HEK293 (cell line): ENCODE data around the gene SMPD3.

ENCODE experiments used
- EGR2 ChIP-seq: fragments of 450-650 bp; formaldehyde crosslinking; IDR thresholded peaks from 2 replicates; pipeline ENCODE4 v1.5.1; 2016; ENCODE audit warnings: low read depth, missing biosample characterization, missing genetic modification characterization
- TRIM28 ChIP-seq: IDR thresholded peaks from 2 replicates; pipeline ENCODE4 v1.6.1; 2011; ENCODE audit warnings: low read length, control low read depth, borderline replicate concordance
- ZBTB1 ChIP-seq: fragments of 450-650 bp; formaldehyde crosslinking; IDR thresholded peaks from 2 replicates; pipeline ENCODE4 v1.5.1; 2016; ENCODE audit warnings: missing biosample characterization, missing genetic modification characterization
- ZBTB20 ChIP-seq: fragments of 450-650 bp; formaldehyde crosslinking; IDR thresholded peaks from 2 replicates; pipeline ENCODE4 v1.5.1; 2016; ENCODE audit warnings: missing biosample characterization, missing genetic modification characterization
- ZNF132 ChIP-seq: fragments of 450-650 bp; formaldehyde crosslinking; IDR thresholded peaks from 2 replicates; pipeline ENCODE4 v1.5.1; 2017; ENCODE audit warnings: missing biosample characterization, missing genetic modification characterization, borderline replicate concordance
- ZNF157 ChIP-seq: fragments of 450-650 bp; formaldehyde crosslinking; IDR thresholded peaks from 2 replicates; pipeline ENCODE4 v1.5.1; 2016; ENCODE audit warnings: missing biosample characterization, missing genetic modification characterization
- ZNF223 ChIP-seq: fragments of 450-650 bp; formaldehyde crosslinking; IDR thresholded peaks from 2 replicates; pipeline ENCODE4 v1.5.1; 2016; ENCODE audit warnings: missing biosample characterization, missing genetic modification characterization
- ZNF394 ChIP-seq: fragments of 450-650 bp; formaldehyde crosslinking; IDR thresholded peaks from 2 replicates; pipeline ENCODE4 v1.5.1; 2016; ENCODE audit warnings: missing biosample characterization, missing genetic modification characterization, mild to moderate bottlenecking, moderate library complexity, borderline replicate concordance
- ZNF518A ChIP-seq: fragments of 450-650 bp; formaldehyde crosslinking; conservative IDR thresholded peaks from 2 replicates; pipeline ENCODE4 v1.5.1; 2016; ENCODE audit warnings: low read depth, missing biosample characterization, missing genetic modification characterization
- ZNF530 ChIP-seq: fragments of 450-650 bp; formaldehyde crosslinking; IDR thresholded peaks from 2 replicates; pipeline ENCODE4 v1.5.1; 2016; ENCODE audit warnings: low read depth, missing biosample characterization, missing genetic modification characterization
- TF ChIP-seq, protein P1 (sequence below): fragments of 450-650 bp; formaldehyde crosslinking; IDR thresholded peaks from 2 replicates; pipeline ENCODE4 v1.5.1; 2016; ENCODE audit warnings: missing biosample characterization, missing genetic modification characterization
- TF ChIP-seq, protein P2 (sequence below): fragments of 450-650 bp; IDR thresholded peaks from 2 replicates; pipeline ENCODE4 v1.5.1; 2018; ENCODE audit warnings: missing biosample characterization, missing genetic modification characterization
- TF ChIP-seq, protein P3 (sequence below): fragments of 450-650 bp; formaldehyde crosslinking; IDR thresholded peaks from 2 replicates; pipeline ENCODE4 v1.5.1; 2016; ENCODE audit warnings: missing biosample characterization, missing genetic modification characterization, low read depth

DNA sequence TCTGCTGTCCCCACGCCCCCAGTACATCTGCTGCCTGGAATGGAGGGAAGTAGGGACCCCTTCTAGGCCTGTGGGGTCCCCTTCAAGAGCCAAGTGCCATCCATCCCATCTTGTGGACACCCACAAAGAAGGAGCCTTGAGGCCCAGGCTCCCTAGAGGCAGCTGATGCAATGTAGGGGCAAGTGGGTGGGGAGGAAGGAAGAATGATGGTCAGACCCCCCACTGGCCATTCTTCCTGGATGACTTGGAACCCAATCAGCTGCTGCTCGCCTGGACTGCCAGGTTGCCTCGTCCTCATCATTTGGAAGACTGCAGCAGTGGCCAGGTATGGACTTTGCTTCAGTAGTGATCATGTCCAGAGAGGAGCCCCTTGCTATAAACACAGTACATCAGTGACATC, 48.9 kb downstream of the SMPD3 start:
- TF ChIP-seq ZNF530 (tag by site-specific recombination) (no peak), ZNF518A (tag by site-specific recombination) (no peak), ZNF132 (tag by site-specific recombination) (no peak), ZBTB1 (tag by site-specific recombination) (no peak), EGR2 (tag by site-specific recombination) (no peak), ZNF157 (tag by site-specific recombination) (no peak), ZNF223 (tag by site-specific recombination) (no peak), TRIM28 (no peak), ZBTB20 (tag by site-specific recombination) (no peak), ZNF394 (tag by site-specific recombination) (no peak)
- TF ChIP-seq, protein P1, sequence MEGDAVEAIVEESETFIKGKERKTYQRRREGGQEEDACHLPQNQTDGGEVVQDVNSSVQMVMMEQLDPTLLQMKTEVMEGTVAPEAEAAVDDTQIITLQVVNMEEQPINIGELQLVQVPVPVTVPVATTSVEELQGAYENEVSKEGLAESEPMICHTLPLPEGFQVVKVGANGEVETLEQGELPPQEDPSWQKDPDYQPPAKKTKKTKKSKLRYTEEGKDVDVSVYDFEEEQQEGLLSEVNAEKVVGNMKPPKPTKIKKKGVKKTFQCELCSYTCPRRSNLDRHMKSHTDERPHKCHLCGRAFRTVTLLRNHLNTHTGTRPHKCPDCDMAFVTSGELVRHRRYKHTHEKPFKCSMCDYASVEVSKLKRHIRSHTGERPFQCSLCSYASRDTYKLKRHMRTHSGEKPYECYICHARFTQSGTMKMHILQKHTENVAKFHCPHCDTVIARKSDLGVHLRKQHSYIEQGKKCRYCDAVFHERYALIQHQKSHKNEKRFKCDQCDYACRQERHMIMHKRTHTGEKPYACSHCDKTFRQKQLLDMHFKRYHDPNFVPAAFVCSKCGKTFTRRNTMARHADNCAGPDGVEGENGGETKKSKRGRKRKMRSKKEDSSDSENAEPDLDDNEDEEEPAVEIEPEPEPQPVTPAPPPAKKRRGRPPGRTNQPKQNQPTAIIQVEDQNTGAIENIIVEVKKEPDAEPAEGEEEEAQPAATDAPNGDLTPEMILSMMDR (tag by site-specific recombination): no peak
- TF ChIP-seq, protein P2, sequence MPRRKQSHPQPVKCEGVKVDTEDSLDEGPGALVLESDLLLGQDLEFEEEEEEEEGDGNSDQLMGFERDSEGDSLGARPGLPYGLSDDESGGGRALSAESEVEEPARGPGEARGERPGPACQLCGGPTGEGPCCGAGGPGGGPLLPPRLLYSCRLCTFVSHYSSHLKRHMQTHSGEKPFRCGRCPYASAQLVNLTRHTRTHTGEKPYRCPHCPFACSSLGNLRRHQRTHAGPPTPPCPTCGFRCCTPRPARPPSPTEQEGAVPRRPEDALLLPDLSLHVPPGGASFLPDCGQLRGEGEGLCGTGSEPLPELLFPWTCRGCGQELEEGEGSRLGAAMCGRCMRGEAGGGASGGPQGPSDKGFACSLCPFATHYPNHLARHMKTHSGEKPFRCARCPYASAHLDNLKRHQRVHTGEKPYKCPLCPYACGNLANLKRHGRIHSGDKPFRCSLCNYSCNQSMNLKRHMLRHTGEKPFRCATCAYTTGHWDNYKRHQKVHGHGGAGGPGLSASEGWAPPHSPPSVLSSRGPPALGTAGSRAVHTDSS (tag by site-specific recombination): no peak
- TF ChIP-seq, protein P3, sequence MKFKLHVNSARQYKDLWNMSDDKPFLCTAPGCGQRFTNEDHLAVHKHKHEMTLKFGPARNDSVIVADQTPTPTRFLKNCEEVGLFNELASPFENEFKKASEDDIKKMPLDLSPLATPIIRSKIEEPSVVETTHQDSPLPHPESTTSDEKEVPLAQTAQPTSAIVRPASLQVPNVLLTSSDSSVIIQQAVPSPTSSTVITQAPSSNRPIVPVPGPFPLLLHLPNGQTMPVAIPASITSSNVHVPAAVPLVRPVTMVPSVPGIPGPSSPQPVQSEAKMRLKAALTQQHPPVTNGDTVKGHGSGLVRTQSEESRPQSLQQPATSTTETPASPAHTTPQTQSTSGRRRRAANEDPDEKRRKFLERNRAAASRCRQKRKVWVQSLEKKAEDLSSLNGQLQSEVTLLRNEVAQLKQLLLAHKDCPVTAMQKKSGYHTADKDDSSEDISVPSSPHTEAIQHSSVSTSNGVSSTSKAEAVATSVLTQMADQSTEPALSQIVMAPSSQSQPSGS (tag by site-specific recombination): no peak
